Prostate gland (tissue), 2 donors: Measurements from ENCODE around the gene HARBI1. TPM values are rescaled to one million over a fixed set of nuclear protein-coding genes. Genes with fewer than 3 reads are reported as not detected.

ENCODE experiments used
- DNase-seq: peaks from one replicate; pipeline ENCODE4 v3.0.0-alpha.2; 2019; ENCODE audit warnings: low spot score
- H3K27ac ChIP-seq, 2 donors: fragments of 200-600 bp; sonication (generic); 2 replicates each; pipeline ENCODE4 v1.5.1; 2017 to 2019
- H3K27me3 ChIP-seq: fragments of 200-600 bp; sonication (generic); replicated peaks from 2 replicates; pipeline ENCODE4 v1.5.1; 2019; ENCODE audit not compliant: insufficient read depth
- H3K36me3 ChIP-seq, 2 donors: fragments of 200-600 bp; sonication (generic); 1 replicate in 1 of 2; 2 replicates in 1 of 2; pipeline versions ENCODE4 v1.5.1 to v1.8.1; 2017 to 2019
- H3K4me1 ChIP-seq: fragments of 200-600 bp; sonication (generic); replicated peaks from 2 replicates; pipeline ENCODE4 v1.5.1; 2019
- H3K4me3 ChIP-seq, 2 donors: fragments of 200-600 bp; sonication (generic); 2 replicates each; pipeline ENCODE4 v1.5.1; 2017 to 2019
- H3K9me3 ChIP-seq: fragments of 200-600 bp; sonication (generic); 2 replicates; pipeline ENCODE4 v1.5.1; 2017
- CTCF ChIP-seq, 4 experiments: fragments of 200-600 bp in 2 of 4; fragments of 450-650 bp in 2 of 4; sonication (generic) in 2 of 4; IDR thresholded peaks; 1 replicate in 3 of 4; 2 replicates in 1 of 4; pipeline ENCODE4 v1.5.1; 2016 to 2019; ENCODE audit warnings: antibody characterized with exemption in 4 of 4, mild to moderate bottlenecking in 2 of 4, moderate library complexity in 2 of 4
- POLR2A ChIP-seq: fragments of 450-650 bp; IDR thresholded peaks from one replicate; pipeline ENCODE4 v1.6.1; 2016; ENCODE audit warnings: antibody characterized with exemption, mild to moderate bottlenecking
- POLR2AphosphoS5 ChIP-seq: sonication (generic); formaldehyde crosslinking; IDR thresholded peaks from one replicate; pipeline ENCODE4 v1.6.1; 2017; ENCODE audit warnings: antibody characterized with exemption
- WGBS: methylation state at CpG from one replicate; pipeline ENCODE4 v1.1.5; 2018; 5-methylcytosine and 5-hydroxymethylcytosine counted together
- intact Hi-C: fragments of 100-400 bp; cut with DNase I; formaldehyde crosslinking; loops from one replicate; pipeline ENCODE4 v1.14.2; 2022
- total RNA-seq, 2 donors: library from RNA; depleted of rRNA; stranded (reverse); fragments of >200 nt; gene quantifications; one replicate each; pipeline ENCODE4 v1.1.0, GENCODE V29; 2016

Gene HARBI1
- total RNA-seq, 2 donors from 2014 or later, result 3.1 to 4.1 TPM

- no peak for TF ChIP-seq CTCF (IDR thresholded peaks at IDR 0.05)
- TF ChIP-seq POLR2AphosphoS5, result no peak
- TF ChIP-seq POLR2A, result no peak
- Histone ChIP-seq H3K36me3 (no peaks in the 10 kb centered on the region), H3K27ac (no peak overlapping the region), H3K27me3 (no peaks in the 10 kb centered on the region), H3K4me1 (no peaks in the 10 kb centered on the region), H3K9me3 (no peaks in the 10 kb centered on the region), H3K4me3 (no peak overlapping the region)
- DNase-seq, result no peak
- intact Hi-C loops, result no loop called here
- 95% methylated on average over 1 of the region's 1 CpG for WGBS
Measured at GRCh38 chr11:46564459-46564858, 52.6 kb downstream of the HARBI1 start.

- no peaks in the 10 kb centered on the region for H3K36me3 ChIP-seq
- no peaks in the 10 kb centered on the region for H3K9me3 ChIP-seq
- H3K4me1 ChIP-seq, result no peaks in the 10 kb centered on the region
- no peak for DNase-seq
- intact Hi-C loops, result no loop called here
- WGBS, result 97% methylated on average over 5 of the region's 5 CpGs
- TF ChIP-seq POLR2AphosphoS5 (no peak), CTCF (IDR thresholded peaks at IDR 0.05) (no peak), POLR2A (no peak)
- no peak overlapping the region for H3K27ac ChIP-seq
- no peak overlapping the region for H3K4me3 ChIP-seq
- no peaks in the 10 kb centered on the region for H3K27me3 ChIP-seq
Measured at GRCh38 chr11:46562527-46562926, 54.5 kb downstream of the HARBI1 start.

GRCh38 chr11:46560300-46560991, 56.6 kb downstream of the HARBI1 start:
- Histone ChIP-seq H3K36me3 (no peaks in the 10 kb centered on the region), H3K27ac (peak overlapping the region; percentile 52 to 75), H3K27me3 (no peaks in the 10 kb centered on the region), H3K4me1 (no peaks in the 10 kb centered on the region), H3K4me3 (peak overlapping the region; percentile 10 to 12), H3K9me3 (no peaks in the 10 kb centered on the region)
- TF ChIP-seq CTCF (IDR thresholded peaks at IDR 0.05) (no peak), POLR2AphosphoS5 (peak; percentile 12)
- intact Hi-C loops, result no loop called here
- peak; percentile 22 for DNase-seq
- WGBS, result 4% methylated on average over 6 of the region's 6 CpGs

GRCh38 chr11:46559815-46560214, 57.2 kb downstream of the HARBI1 start:
- no peaks in the 10 kb centered on the region for H3K9me3 ChIP-seq
- H3K4me3 ChIP-seq, result no peak overlapping the region
- H3K27ac ChIP-seq, result peak overlapping the region; percentile 52 to 75
- H3K27me3 ChIP-seq, result no peaks in the 10 kb centered on the region
- TF ChIP-seq POLR2AphosphoS5 (no peak), POLR2A (no peak), CTCF (IDR thresholded peaks at IDR 0.05) (no peak)
- no peaks in the 10 kb centered on the region for H3K36me3 ChIP-seq
- 56% methylated on average over 1 of the region's 1 CpG for WGBS
- intact Hi-C loops, result no loop called here
- no peaks in the 10 kb centered on the region for H3K4me1 ChIP-seq
- no peak for DNase-seq

- H3K27ac ChIP-seq, result no peak overlapping the region
- 80% methylated on average over 7 of the region's 7 CpGs for WGBS
- H3K9me3 ChIP-seq, result no peaks in the 10 kb centered on the region
- no peaks in the 10 kb centered on the region for H3K4me1 ChIP-seq
- no peaks in the 10 kb centered on the region for H3K36me3 ChIP-seq
- H3K4me3 ChIP-seq, result no peak overlapping the region
- H3K27me3 ChIP-seq, result no peaks in the 10 kb centered on the region
- no peak for DNase-seq
- TF ChIP-seq POLR2AphosphoS5 (no peak), POLR2A (no peak), CTCF (IDR thresholded peaks at IDR 0.05) (no peak)
- intact Hi-C loops, result no loop called here
Measured at GRCh38 chr11:46557684-46558151, 59.3 kb downstream of the HARBI1 start.
